ENCODE data around the gene STX4.

- TF ChIP-seq CTCF (IDR thresholded peaks at IDR 0.05) (no peak), TAF1 (IDR thresholded peaks at IDR 0.05; ENCODE audit: borderline replicate concordance, low read depth, low read length) (no peak), MXI1 (IDR thresholded peaks at IDR 0.05; ENCODE audit: low read depth, low read length) (no peak), CHD2 (IDR thresholded peaks at IDR 0.05; ENCODE audit: low read length, partially characterized antibody) (no peak), FOXJ3 (CRISPR knock-in tag; IDR thresholded peaks at IDR 0.05) (no peak), USF2 (IDR thresholded peaks at IDR 0.05; ENCODE audit: borderline replicate concordance, low read depth, low read length) (no peak), POLR2AphosphoS5 (IDR thresholded peaks at IDR 0.05; ENCODE audit: low read depth, low read length) (no peak), ELF1 (IDR thresholded peaks at IDR 0.05) (no peak), RFX5 (IDR thresholded peaks at IDR 0.05; ENCODE audit: low read length) (no peak), ZBTB33 (IDR thresholded peaks at IDR 0.05; ENCODE audit: borderline replicate concordance, low read depth) (no peak)
Observed at GRCh38 chr16:31038993-31039392, 5.6 kb downstream of the STX4 start.
